Measurements from ENCODE around the gene KCNF1. TPM values are rescaled to one million over a fixed set of nuclear protein-coding genes. Genes with fewer than 3 reads are reported as not detected.

The KCNF1 gene
- polyA plus RNA-seq, 3 donors: not detected

GRCh38 chr2:10944799-10945198 is 33.1 kb downstream of the KCNF1 start:
- no peak overlapping the region for H3K4me2 ChIP-seq (replicated peaks; ENCODE audit: extremely low read depth, low read length, poor library complexity, severe bottlenecking)
- H3K4me3 ChIP-seq (replicated peaks in 1 of 3; ENCODE audit: low read depth in 2 of 3, low read length in 3 of 3): no peak overlapping the region
- no peak for TF ChIP-seq CTCF (IDR thresholded peaks at IDR 0.05)
- no peaks in the 10 kb centered on the region for H3K4me1 ChIP-seq (ENCODE audit: control insufficient read depth in 1 of 2, insufficient read depth in 2 of 2, low read length in 2 of 2)
- H2AFZ ChIP-seq (ENCODE audit: insufficient read depth, low read depth, low read length, poor library complexity, severe bottlenecking): no peak overlapping the region
- 94% methylated on average over 3 of the region's 5 CpGs for WGBS (ENCODE audit: insufficient coverage)
- H3K9me3 ChIP-seq (replicated peaks in 1 of 2; ENCODE audit: control insufficient read depth in 1 of 2, insufficient read depth in 1 of 2, low read length in 2 of 2): peaks cover 0 to 3% of the 10 kb centered on the region in 2 donors
- no peak overlapping the region for H3K9ac ChIP-seq (ENCODE audit: insufficient read depth, low read length, poor library complexity, severe bottlenecking)
- H3K27ac Mint-ChIP-seq: no peak overlapping the region
- H3K27me3 ChIP-seq (ENCODE audit: control insufficient read depth in 2 of 2, insufficient read depth in 2 of 2, low read length in 2 of 2): peaks cover 0 to 11% of the 10 kb centered on the region in 2 donors
- peaks cover 0 to 12% (median 2%) of the 10 kb centered on the region in 7 donors for H3K9me3 Mint-ChIP-seq
- H3K79me2 ChIP-seq (ENCODE audit: insufficient read depth, low read length): no peaks in the 10 kb centered on the region
- H3K36me3 ChIP-seq (replicated peaks in 1 of 2; ENCODE audit: control insufficient read depth in 1 of 2, insufficient read depth in 2 of 2, low read length in 2 of 2): no peaks in the 10 kb centered on the region
- H3K36me3 Mint-ChIP-seq: no peaks in the 10 kb centered on the region
- no peak overlapping the region for H3K27ac ChIP-seq (ENCODE audit: low read depth in 1 of 2, low read length in 2 of 2)
- no peak for DNase-seq
- H3K4me3 Mint-ChIP-seq: peak overlapping the region in 1 of 2 donors; percentile 28
- H3K27me3 Mint-ChIP-seq (ENCODE audit: low read depth in 3 of 3): peaks cover 9 to 30% (median 19%) of the 10 kb centered on the region in 3 donors
- intact Hi-C loops (cut with micrococcal nuclease): no loop called here
- H3K4me1 Mint-ChIP-seq: no peaks in the 10 kb centered on the region
- H4K20me1 ChIP-seq (ENCODE audit: insufficient read depth, low read length): no peaks in the 10 kb centered on the region

- Histone ChIP-seq H3K27me3 (ENCODE audit: control insufficient read depth in 2 of 2, insufficient read depth in 2 of 2, low read length in 2 of 2) (peaks cover 0 to 11% of the 10 kb centered on the region in 2 donors), H3K4me3 (replicated peaks in 1 of 3; ENCODE audit: low read depth in 2 of 3, low read length in 3 of 3) (no peak overlapping the region), H3K4me2 (replicated peaks; ENCODE audit: extremely low read depth, low read length, poor library complexity, severe bottlenecking) (no peak overlapping the region), H2AFZ (ENCODE audit: insufficient read depth, low read depth, low read length, poor library complexity, severe bottlenecking) (no peak overlapping the region), H3K4me1 (ENCODE audit: control insufficient read depth in 1 of 2, insufficient read depth in 2 of 2, low read length in 2 of 2) (no peaks in the 10 kb centered on the region), H3K79me2 (ENCODE audit: insufficient read depth, low read length) (no peaks in the 10 kb centered on the region), H3K9ac (ENCODE audit: insufficient read depth, low read length, poor library complexity, severe bottlenecking) (no peak overlapping the region), H4K20me1 (ENCODE audit: insufficient read depth, low read length) (no peaks in the 10 kb centered on the region), H3K36me3 (replicated peaks in 1 of 2; ENCODE audit: control insufficient read depth in 1 of 2, insufficient read depth in 2 of 2, low read length in 2 of 2) (no peaks in the 10 kb centered on the region), H3K9me3 (replicated peaks in 1 of 2; ENCODE audit: control insufficient read depth in 1 of 2, insufficient read depth in 1 of 2, low read length in 2 of 2) (peaks cover 0 to 7% of the 10 kb centered on the region in 2 donors), H3K27ac (ENCODE audit: low read depth in 1 of 2, low read length in 2 of 2) (no peak overlapping the region)
- Mint-ChIP-seq H3K27ac (no peak overlapping the region), H3K4me1 (no peaks in the 10 kb centered on the region), H3K27me3 (ENCODE audit: low read depth in 3 of 3) (peaks cover 11 to 36% (median 19%) of the 10 kb centered on the region in 3 donors), H3K9me3 (peaks cover 4 to 22% (median 5%) of the 10 kb centered on the region in 7 donors), H3K4me3 (no peak overlapping the region), H3K36me3 (no peaks in the 10 kb centered on the region)
- intact Hi-C loops (cut with micrococcal nuclease): no loop called here
- DNase-seq: no peak
- 88% methylated on average over 6 of the region's 6 CpGs for WGBS (ENCODE audit: insufficient coverage)
- no peak for TF ChIP-seq CTCF (IDR thresholded peaks at IDR 0.05)
These were observed 34.7 kb downstream of the KCNF1 start for GRCh38 chr2:10946394-10946793.

Measured in CD14-positive monocyte (primary cell).